Measurements from ENCODE around the gene CTNNA3. TPM values are rescaled to one million over a fixed set of nuclear protein-coding genes. Genes with fewer than 3 reads are reported as not detected.

The CTNNA3 gene
- total and polyA plus RNA-seq, 10 donors = 0.03 to 2.4 (median 0.76) TPM; not detected in 1

DNA sequence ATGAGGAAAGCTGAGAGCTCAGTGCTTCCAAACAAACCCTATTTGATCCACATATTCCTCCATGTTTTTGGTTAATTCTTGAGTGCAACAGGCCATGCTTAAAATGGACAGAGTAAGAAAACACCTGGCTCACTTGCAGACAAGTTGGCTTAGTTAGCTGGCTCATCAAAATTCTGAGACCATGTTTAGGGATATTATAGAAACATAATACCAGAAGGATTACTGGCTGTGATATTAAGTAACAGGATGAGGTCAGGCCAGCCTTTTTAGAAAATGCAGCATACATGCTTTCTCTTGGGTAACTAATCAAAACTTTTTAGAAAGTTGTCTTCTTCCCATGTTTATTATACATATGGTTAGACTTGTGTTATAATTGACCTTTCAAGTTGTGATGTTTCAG lies 1637.4 kb downstream of the CTNNA3 start:
- intact Hi-C loops (cut with DNase I; ENCODE audit: low total_unique reads) = no loop called here
- H3K27ac ChIP-seq = no peak overlapping the region
- H3K36me3 ChIP-seq = no peaks in the 10 kb centered on the region
- H3K4me1 ChIP-seq = no peaks in the 10 kb centered on the region
- TF ChIP-seq, protein P1, sequence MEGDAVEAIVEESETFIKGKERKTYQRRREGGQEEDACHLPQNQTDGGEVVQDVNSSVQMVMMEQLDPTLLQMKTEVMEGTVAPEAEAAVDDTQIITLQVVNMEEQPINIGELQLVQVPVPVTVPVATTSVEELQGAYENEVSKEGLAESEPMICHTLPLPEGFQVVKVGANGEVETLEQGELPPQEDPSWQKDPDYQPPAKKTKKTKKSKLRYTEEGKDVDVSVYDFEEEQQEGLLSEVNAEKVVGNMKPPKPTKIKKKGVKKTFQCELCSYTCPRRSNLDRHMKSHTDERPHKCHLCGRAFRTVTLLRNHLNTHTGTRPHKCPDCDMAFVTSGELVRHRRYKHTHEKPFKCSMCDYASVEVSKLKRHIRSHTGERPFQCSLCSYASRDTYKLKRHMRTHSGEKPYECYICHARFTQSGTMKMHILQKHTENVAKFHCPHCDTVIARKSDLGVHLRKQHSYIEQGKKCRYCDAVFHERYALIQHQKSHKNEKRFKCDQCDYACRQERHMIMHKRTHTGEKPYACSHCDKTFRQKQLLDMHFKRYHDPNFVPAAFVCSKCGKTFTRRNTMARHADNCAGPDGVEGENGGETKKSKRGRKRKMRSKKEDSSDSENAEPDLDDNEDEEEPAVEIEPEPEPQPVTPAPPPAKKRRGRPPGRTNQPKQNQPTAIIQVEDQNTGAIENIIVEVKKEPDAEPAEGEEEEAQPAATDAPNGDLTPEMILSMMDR (IDR thresholded peaks at IDR 0.05 in 8 of 11, conservative IDR thresholded peaks at IDR 0.05 in 3 of 11) = no peak
- TF ChIP-seq POLR2AphosphoS5 (IDR thresholded peaks at IDR 0.05) (no peak), POLR2A (IDR thresholded peaks at IDR 0.05) (no peak)
- DNase-seq = no peak
- no peaks in the 10 kb centered on the region for H3K27me3 ChIP-seq (replicated peaks in 1 of 7)
- peaks cover 0 to 19% (median 0%) of the 10 kb centered on the region in 8 donors for H3K9me3 ChIP-seq
- H3K4me3 ChIP-seq = no peak overlapping the region

DNA sequence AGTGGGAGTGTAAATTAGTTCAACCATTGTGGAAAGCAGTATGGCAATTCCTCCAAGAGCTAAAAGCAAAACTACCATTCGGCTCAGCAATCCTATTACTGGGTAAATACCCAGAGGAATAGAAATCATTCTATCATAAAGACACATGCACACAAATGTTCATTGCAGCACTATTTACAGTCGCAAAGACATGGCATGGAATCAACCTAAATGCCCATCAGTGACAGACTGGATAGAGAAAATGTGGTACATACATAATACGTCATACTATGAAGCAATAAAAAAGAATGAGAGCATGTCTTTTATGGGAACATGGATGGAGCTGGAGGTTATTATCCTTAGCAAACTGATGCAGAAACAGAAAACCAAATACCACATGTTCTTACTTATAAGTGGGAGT lies 1646.7 kb downstream of the CTNNA3 start:
- H3K27me3 ChIP-seq (replicated peaks in 1 of 7) = no peaks in the 10 kb centered on the region
- TF ChIP-seq POLR2A (IDR thresholded peaks at IDR 0.05) (no peak), POLR2AphosphoS5 (IDR thresholded peaks at IDR 0.05) (no peak)
- TF ChIP-seq, protein P1 (IDR thresholded peaks at IDR 0.05 in 8 of 11, conservative IDR thresholded peaks at IDR 0.05 in 3 of 11) = no peak
- H3K4me1 ChIP-seq = no peaks in the 10 kb centered on the region
- peaks cover 0 to 35% (median 16%) of the 10 kb centered on the region in 8 donors for H3K9me3 ChIP-seq
- DNase-seq = no peak
- no peak overlapping the region for H3K27ac ChIP-seq
- 76 to 90% (median 88%) methylated on average over 3 of the region's 3 CpGs for WGBS, 5 donors
- intact Hi-C loops (cut with DNase I; ENCODE audit: low total_unique reads) = no loop called here
- no peak overlapping the region for H3K4me3 ChIP-seq
- no peaks in the 10 kb centered on the region for H3K36me3 ChIP-seq

DNA sequence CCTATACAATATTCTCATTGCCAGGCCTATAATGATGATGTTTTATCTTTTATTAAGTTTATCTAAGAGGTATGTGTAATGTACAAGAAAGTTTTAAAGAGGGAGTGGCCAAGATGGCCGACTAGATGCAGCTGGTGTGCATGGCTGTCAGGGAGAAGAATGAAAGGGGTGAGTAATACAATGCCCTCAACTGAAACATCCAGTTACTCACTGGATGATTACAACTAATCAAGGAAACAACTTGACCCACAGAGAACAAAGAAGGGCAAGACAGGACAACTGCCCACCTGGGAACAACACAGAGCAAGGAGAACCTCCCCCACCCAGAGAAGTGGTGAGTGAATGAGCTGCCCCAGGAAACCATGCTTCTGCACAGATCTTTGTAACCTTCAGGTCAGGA lies 1650.1 kb downstream of the CTNNA3 start:
- Histone ChIP-seq H3K27ac (no peak overlapping the region), H3K36me3 (no peaks in the 10 kb centered on the region), H3K4me1 (no peaks in the 10 kb centered on the region), H3K27me3 (replicated peaks in 1 of 7) (no peaks in the 10 kb centered on the region), H3K9me3 (peaks cover 0 to 31% (median 16%) of the 10 kb centered on the region in 8 donors), H3K4me3 (no peak overlapping the region)
- intact Hi-C loops (cut with DNase I; ENCODE audit: low total_unique reads) = no loop called here
- TF ChIP-seq POLR2A (IDR thresholded peaks at IDR 0.05) (no peak), POLR2AphosphoS5 (IDR thresholded peaks at IDR 0.05) (no peak)
- 53 to 75% (median 60%) methylated on average over 1 of the region's 1 CpG for WGBS, 5 donors
- DNase-seq = no peak

DNA sequence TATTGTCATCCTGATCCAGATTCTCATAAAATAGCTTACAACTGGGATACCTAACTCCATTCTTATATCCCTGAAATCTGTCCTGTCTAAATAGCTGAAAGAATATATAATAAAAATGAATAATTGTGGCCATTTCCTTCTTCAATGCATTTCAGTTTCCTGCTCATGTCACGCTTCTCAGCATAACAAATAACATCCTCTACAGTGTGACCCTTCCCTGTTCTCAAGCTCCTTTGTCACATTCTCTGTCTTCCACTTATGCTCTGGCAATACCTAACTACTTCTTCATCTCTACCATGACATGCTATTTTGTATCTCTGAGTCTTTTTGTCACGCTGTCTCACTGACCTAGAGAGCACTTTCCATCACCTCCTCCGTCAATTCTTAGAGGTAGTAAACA lies 1654.2 kb downstream of the CTNNA3 start:
- intact Hi-C loops (cut with DNase I; ENCODE audit: low total_unique reads) = no loop called here
- Histone ChIP-seq H3K4me1 (no peaks in the 10 kb centered on the region), H3K9me3 (peaks cover 0 to 31% (median 17%) of the 10 kb centered on the region in 8 donors), H3K27me3 (replicated peaks in 1 of 7) (no peaks in the 10 kb centered on the region), H3K27ac (no peak overlapping the region), H3K4me3 (no peak overlapping the region), H3K36me3 (no peaks in the 10 kb centered on the region)
- no peak for DNase-seq
- 46 to 60% (median 55%) methylated on average over 3 of the region's 3 CpGs for WGBS, 5 donors
- TF ChIP-seq, protein P1 (IDR thresholded peaks at IDR 0.05 in 8 of 11, conservative IDR thresholded peaks at IDR 0.05 in 3 of 11) = no peak
- TF ChIP-seq POLR2A (IDR thresholded peaks at IDR 0.05) = no peak
- TF ChIP-seq POLR2AphosphoS5 (IDR thresholded peaks at IDR 0.05) = no peak

DNA sequence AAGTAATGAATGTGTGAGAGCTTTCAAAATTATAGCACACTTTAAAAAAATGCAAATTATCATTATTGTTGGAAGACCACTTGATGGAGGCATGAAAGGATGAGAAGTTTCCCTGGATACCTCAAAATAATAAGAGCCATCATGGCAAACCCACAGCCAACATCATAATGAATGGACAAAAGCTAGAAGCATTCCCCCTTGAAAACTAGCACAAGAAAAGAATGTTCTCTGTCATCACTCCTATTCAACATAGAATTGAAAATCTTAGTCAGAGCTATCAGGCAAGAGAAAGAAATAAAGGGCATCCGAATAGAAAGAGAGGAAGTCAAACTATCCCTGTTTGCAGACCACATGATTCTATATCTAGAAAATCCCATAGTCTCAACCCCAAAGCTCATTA lies 1657.4 kb downstream of the CTNNA3 start:
- no peak overlapping the region for H3K27ac ChIP-seq
- TF ChIP-seq POLR2AphosphoS5 (IDR thresholded peaks at IDR 0.05) = no peak
- TF ChIP-seq, protein P1 (IDR thresholded peaks at IDR 0.05 in 8 of 11, conservative IDR thresholded peaks at IDR 0.05 in 3 of 11) = no peak
- no peak for TF ChIP-seq POLR2A (IDR thresholded peaks at IDR 0.05)
- DNase-seq = no peak
- intact Hi-C loops (cut with DNase I; ENCODE audit: low total_unique reads) = no loop called here
- H3K36me3 ChIP-seq = no peaks in the 10 kb centered on the region
- WGBS, 5 donors = 65 to 89% (median 79%) methylated on average over 1 of the region's 1 CpG
- no peaks in the 10 kb centered on the region for H3K4me1 ChIP-seq
- no peak overlapping the region for H3K4me3 ChIP-seq
- H3K9me3 ChIP-seq = peaks cover 0 to 20% (median 6%) of the 10 kb centered on the region in 8 donors
- no peaks in the 10 kb centered on the region for H3K27me3 ChIP-seq (replicated peaks in 1 of 7)

Measured in spleen (tissue), 11 donors.